ENCODE data around the gene TRAM2.

DNA sequence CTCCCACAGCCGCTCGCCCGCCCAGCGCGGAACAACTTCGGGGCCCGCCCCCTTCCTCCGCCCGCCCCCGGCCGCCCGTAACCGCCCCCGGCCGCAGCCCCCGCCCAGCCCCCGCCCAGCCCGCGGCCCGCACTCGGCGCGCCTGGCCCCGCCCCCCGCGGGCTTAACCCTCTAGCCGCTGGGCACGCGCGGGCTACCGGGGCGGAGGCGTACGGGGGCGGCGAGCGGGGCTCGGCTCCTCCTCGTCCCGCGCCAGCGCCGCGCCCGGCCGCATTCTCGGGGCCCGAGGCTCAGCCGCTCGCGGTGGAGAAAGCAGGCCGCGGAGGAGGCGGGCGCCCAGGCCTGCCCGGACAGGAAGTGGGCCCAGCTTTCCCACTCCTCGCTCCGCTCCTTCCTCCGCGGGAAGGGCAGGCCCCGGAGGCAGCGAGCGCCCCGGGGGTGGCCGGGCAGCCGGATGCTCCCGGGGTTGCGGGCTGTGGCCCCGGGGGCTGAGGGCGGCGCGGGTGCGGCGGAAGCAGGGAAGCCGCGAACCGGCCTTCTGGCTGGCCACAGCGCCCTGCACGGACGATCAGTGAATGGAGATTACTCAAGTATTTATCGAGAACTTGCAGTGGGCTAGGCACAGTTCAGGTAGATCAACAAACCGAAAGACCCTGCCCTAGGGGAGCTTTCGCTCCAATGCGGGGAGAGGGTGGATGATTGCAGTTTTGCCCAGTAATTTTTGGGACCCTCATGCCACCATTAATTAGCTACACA, at the start of gene TRAM2:
- TF ChIP-seq, protein P1, sequence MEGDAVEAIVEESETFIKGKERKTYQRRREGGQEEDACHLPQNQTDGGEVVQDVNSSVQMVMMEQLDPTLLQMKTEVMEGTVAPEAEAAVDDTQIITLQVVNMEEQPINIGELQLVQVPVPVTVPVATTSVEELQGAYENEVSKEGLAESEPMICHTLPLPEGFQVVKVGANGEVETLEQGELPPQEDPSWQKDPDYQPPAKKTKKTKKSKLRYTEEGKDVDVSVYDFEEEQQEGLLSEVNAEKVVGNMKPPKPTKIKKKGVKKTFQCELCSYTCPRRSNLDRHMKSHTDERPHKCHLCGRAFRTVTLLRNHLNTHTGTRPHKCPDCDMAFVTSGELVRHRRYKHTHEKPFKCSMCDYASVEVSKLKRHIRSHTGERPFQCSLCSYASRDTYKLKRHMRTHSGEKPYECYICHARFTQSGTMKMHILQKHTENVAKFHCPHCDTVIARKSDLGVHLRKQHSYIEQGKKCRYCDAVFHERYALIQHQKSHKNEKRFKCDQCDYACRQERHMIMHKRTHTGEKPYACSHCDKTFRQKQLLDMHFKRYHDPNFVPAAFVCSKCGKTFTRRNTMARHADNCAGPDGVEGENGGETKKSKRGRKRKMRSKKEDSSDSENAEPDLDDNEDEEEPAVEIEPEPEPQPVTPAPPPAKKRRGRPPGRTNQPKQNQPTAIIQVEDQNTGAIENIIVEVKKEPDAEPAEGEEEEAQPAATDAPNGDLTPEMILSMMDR (conservative IDR thresholded peaks at IDR 0.05; ENCODE audit: low read length), result no peak
- no peak for TF ChIP-seq EZH2phosphoT487 (IDR thresholded peaks at IDR 0.05; ENCODE audit: borderline replicate concordance)
